Calu3 (cell line): ENCODE data around the gene MCC. TPM values are rescaled to one million over a fixed set of nuclear protein-coding genes. Genes with fewer than 3 reads are reported as not detected.

Source experiments
- BruUV-seq: library from RNA; stranded (reverse); fragments of 400-500 nt; replicated peaks from 2 replicates; lab custom pipeline; 2021; lab: Mats Ljungman, UMichigan
- CTCF ChIA-PET: fragments of 300-600 bp; sonication (Branson Sonifier 250); formaldehyde crosslinking; loops from one replicate; lab custom pipeline; 2022; ENCODE audit warnings: antibody characterized with exemption; lab: Charles Lee
- DNase-seq: peaks from one replicate; pipeline ENCODE4 v3.0.0; 2022
- H3K27ac Mint-ChIP-seq: one replicate; pipeline ENCODE4 v1.8.0; 2022; ENCODE audit warnings: mixed read lengths; ENCODE audit not compliant: unreplicated experiment
- H3K27me3 Mint-ChIP-seq: one replicate; pipeline ENCODE4 v1.8.0; 2022; ENCODE audit warnings: mixed read lengths; ENCODE audit not compliant: unreplicated experiment
- H3K36me3 Mint-ChIP-seq: one replicate; pipeline ENCODE4 v1.8.0; 2022; ENCODE audit warnings: mild to moderate bottlenecking, moderate library complexity, mixed read lengths; ENCODE audit not compliant: insufficient read depth, unreplicated experiment
- H3K4me1 Mint-ChIP-seq: one replicate; pipeline ENCODE4 v1.8.0; 2022; ENCODE audit warnings: mild to moderate bottlenecking, low read depth, mixed read lengths; ENCODE audit not compliant: unreplicated experiment
- H3K4me3 Mint-ChIP-seq: one replicate; pipeline ENCODE4 v1.8.0; 2022; ENCODE audit warnings: mild to moderate bottlenecking, low read depth, moderate library complexity, mixed read lengths; ENCODE audit not compliant: unreplicated experiment
- H3K9me3 Mint-ChIP-seq: one replicate; pipeline ENCODE4 v1.8.0; 2022; ENCODE audit warnings: low read depth, mixed read lengths; ENCODE audit not compliant: unreplicated experiment
- CTCF ChIP-seq: fragments of 200-600 bp; IDR thresholded peaks from one replicate; pipeline ENCODE4 v1.8.0; 2022; ENCODE audit warnings: antibody characterized with exemption; ENCODE audit not compliant: unreplicated experiment
- intact Hi-C: fragments of 100-400 bp; cut with micrococcal nuclease; formaldehyde crosslinking; loops from one replicate; pipeline ENCODE4 v1.10.0; 2022; ENCODE audit not compliant: unreplicated experiment
- total RNA-seq: library from RNA; stranded (reverse); gene quantifications from 2 replicates; pipeline ENCODE4 v1.2.3, GENCODE V29; 2022

Gene MCC
- total RNA-seq, 1 experiment from 2014 or later: 2.8 TPM

DNA sequence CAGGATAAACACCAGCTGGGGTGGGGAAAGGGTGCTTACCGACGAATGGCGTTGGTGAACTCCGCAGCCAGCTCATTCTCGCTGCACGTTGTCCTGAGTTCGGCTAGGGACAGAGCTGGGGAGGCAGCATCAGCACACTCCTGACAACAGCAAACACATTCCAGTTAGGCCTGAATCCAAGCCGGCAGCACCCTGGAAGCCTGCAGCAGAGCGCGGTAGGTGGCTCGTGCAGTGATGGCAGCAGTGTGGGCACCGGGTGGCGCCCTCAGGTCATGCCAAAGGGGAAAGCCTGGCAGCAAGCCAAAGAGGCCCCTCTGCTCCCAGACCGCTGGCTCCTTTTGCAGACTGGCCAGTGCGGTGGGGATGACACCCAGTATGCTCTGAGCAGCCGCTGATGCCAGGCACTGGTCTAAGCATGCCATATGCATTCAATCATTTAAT, 444.7 kb downstream of the MCC start:
- no peak for TF ChIP-seq CTCF
- Mint-ChIP-seq H3K36me3 (no peaks in the 10 kb centered on the region), H3K4me3 (no peak overlapping the region), H3K4me1 (peaks cover 18% of the 10 kb centered on the region), H3K9me3 (no peaks in the 10 kb centered on the region), H3K27me3 (no peaks in the 10 kb centered on the region), H3K27ac (no peak overlapping the region)
- CTCF ChIA-PET: no interaction called here
- no peak for DNase-seq
- intact Hi-C loops: no loop called here
- BruUV-seq: no TSS peak

DNA sequence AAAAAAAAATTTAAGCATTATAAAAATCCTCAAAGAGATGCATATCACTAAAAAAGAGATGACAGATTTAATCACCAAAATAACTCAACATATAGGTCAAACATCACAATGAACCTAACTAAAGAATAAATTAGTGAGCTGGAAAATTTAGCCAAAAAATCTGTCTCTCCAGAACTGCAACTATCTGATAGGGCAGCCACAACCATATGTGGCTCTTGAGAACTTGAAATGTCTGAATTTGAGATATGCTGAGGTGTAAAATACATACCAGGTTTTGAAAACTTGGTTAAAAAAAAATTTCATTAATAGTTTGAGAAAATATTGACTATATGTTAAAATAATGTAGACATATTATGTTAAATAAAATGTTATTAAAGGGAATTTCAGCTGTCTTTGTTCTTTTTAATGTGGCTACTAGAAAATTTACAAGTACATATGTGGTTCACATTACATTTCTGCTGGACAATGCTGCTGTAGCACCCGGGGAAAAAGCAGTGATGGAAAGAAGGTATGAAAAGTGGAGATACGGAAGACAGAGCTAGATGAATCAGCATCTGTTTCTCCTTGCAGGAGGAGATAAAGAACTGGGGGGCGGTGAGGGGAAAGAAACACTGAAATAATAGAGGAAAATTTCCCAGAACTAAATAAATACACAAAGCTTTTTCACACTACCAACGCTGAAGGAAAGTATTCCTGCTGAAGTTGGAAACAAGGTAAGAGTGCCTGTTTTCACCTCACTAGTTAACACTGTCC, 445.6 kb downstream of the MCC start:
- Mint-ChIP-seq H3K27ac (no peak overlapping the region), H3K27me3 (no peaks in the 10 kb centered on the region), H3K4me1 (peaks cover 12% of the 10 kb centered on the region), H3K9me3 (no peaks in the 10 kb centered on the region), H3K4me3 (no peak overlapping the region), H3K36me3 (no peaks in the 10 kb centered on the region)
- BruUV-seq: no TSS peak
- CTCF ChIA-PET: no interaction called here
- DNase-seq: no peak
- intact Hi-C loops: no loop called here
- no peak for TF ChIP-seq CTCF

DNA sequence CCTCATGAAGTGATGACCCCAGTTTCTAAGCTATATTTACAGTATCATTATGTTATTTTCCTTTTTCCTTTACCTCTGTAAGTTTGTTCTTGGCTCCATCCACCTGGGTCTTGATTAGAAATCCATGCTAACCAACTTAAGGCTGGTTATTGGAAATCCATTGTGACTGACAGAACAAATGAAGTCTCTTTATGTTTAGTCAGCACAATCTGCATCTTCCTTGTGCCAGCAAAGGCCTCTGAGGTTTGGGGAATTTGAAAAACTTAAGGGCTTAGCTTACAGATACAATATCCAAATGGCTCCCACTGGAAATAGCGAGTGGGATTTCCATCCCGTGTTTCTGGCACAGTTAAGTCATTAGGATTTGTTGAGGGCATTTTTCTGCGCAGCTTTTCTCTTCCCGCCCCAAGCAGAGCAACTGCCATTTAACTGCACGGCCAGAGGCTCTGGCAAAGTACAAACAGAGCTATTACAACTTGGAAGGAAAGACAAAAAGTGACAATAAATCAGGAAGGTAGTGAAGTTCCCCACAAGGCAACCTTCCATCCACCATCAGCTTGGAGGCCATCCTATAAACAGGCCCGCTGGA, 447.5 kb downstream of the MCC start:
- H3K27me3 Mint-ChIP-seq: no peaks in the 10 kb centered on the region
- intact Hi-C loops: no loop called here
- H3K9me3 Mint-ChIP-seq: no peaks in the 10 kb centered on the region
- H3K36me3 Mint-ChIP-seq: no peaks in the 10 kb centered on the region
- no peak for DNase-seq
- TF ChIP-seq CTCF: no peak
- no peak overlapping the region for H3K4me3 Mint-ChIP-seq
- H3K4me1 Mint-ChIP-seq: no peaks in the 10 kb centered on the region
- BruUV-seq: no TSS peak
- H3K27ac Mint-ChIP-seq: no peak overlapping the region
- CTCF ChIA-PET: no interaction called here

GRCh38 chr5:113039934-113040285, 448.3 kb downstream of the MCC start:
- no TSS peak for BruUV-seq
- CTCF ChIA-PET: no interaction called here
- intact Hi-C loops: no loop called here
- no peaks in the 10 kb centered on the region for H3K27me3 Mint-ChIP-seq
- TF ChIP-seq CTCF: no peak
- DNase-seq: no peak
- H3K4me1 Mint-ChIP-seq: no peaks in the 10 kb centered on the region
- no peaks in the 10 kb centered on the region for H3K9me3 Mint-ChIP-seq
- no peak overlapping the region for H3K4me3 Mint-ChIP-seq
- no peak overlapping the region for H3K27ac Mint-ChIP-seq
- no peaks in the 10 kb centered on the region for H3K36me3 Mint-ChIP-seq
